ENCODE results near the gene ZMYND11.

Gene ZMYND11

DNA sequence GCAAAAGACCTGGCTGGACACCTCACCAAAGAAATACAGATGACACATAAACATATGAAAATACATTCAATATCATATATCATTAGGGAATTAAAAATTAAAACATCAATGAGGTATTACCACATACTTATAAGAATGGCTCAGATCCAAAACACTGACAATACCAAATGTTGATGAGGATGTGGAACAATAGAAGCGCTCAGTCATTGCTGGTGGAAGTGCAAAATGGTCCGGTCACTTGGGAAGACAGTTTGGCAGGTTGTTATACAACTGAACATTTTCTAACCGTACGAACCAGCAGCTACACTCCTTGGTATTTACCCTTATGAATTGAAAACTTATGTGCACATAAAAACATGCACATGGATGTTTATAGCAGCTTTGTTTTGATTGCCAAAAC is 38.5 kb downstream of the ZMYND11 start:
- no peak overlapping the region for H3K4me3 ChIP-seq (ENCODE audit: control insufficient read depth, low read depth, low read length)
- TF ChIP-seq CTCF (IDR thresholded peaks at IDR 0.05; ENCODE audit: control insufficient read depth, insufficient read depth, low read depth, low read length, missing control alignments): no peak
- DNase-seq (ENCODE audit: low read depth): no peak

DNA sequence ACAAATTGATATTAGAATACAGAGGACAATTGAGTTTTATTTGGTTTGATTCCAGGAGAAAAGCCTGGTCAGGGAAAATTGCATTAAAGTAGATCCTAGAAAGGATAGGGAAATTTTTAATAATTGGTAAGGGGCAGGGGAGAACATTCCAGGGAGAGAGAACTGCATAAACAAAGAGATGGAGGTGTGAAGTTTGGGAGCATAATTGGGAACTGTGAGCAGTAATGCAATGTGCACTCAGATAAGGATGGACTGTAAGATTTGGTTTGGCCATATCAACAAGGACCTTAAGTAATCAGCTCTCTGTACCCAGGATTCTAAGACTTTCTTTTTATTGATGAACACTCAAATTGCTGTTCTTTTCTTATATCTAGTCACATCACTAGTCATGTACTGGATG is 41.4 kb downstream of the ZMYND11 start:
- H3K4me3 ChIP-seq (ENCODE audit: control insufficient read depth, low read depth, low read length): no peak overlapping the region
- DNase-seq (ENCODE audit: low read depth): no peak
- no peak for TF ChIP-seq CTCF (IDR thresholded peaks at IDR 0.05; ENCODE audit: control insufficient read depth, insufficient read depth, low read depth, low read length, missing control alignments)

GRCh38 chr10:178208-178607 is 43.0 kb downstream of the ZMYND11 start:
- peak; percentile 8 for TF ChIP-seq CTCF (IDR thresholded peaks at IDR 0.05; ENCODE audit: control insufficient read depth, insufficient read depth, low read depth, low read length, missing control alignments)
- no peak overlapping the region for H3K4me3 ChIP-seq (ENCODE audit: control insufficient read depth, low read depth, low read length)
- peak; percentile 23 for DNase-seq (ENCODE audit: low read depth)

DNA sequence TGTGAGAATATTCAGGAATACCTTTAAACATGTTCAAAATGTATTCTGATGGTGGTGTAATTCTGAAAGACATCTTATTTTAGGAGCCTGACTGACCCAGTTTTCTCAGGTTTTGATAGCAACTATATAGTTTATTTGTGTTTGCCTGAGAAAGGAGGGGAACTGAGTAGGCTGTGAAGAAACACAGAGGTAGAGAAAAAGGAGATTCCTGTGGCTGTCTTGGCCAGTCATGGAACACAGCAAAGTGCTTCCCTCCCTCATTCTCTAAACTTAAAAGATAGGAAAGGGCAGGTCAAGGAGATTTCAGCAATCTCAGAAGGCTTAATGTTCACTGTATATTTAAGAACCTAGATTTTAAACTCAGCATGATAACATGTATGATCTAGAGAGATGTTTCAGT is 43.5 kb downstream of the ZMYND11 start:
- TF ChIP-seq CTCF (IDR thresholded peaks at IDR 0.05; ENCODE audit: control insufficient read depth, insufficient read depth, low read depth, low read length, missing control alignments): no peak
- no peak for DNase-seq (ENCODE audit: low read depth)
- no peak overlapping the region for H3K4me3 ChIP-seq (ENCODE audit: control insufficient read depth, low read depth, low read length)

DNA sequence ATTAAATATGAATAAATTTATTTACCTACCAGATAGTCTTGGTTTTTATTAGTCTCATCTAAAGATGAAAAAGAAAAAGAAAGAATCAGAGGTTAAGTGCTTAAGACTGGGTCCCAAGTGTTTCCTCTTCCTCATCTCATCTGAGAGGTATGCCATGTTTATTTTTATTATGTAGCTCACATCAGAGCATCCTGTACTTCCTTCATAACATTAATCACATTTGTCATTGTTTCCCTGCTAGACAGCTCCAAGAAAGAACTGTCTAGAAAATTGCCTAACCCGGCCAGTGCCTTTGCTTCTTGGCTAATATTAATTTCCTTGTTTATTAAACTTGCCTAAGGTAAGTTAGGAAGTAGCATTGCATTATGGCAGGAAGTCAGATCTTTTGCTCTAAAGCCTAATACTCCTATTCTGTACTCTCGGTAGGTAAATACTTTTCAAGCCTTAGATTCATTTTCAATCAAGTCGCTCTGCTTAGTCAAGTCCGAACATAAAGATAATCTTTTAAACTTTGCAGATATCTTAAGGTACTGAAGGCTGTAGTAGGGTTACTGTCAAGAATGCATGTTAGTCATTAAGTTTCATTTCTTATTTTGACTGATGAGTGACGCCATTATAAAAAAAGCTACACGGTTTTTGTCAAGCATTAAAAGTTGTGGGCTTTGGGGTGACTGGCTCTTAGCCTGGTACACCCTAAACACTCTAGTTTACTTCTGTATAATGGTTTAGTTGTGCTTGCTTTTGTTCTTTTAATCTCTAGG is 47.4 kb downstream of the ZMYND11 start:
- H3K4me3 ChIP-seq (ENCODE audit: control insufficient read depth, low read depth, low read length): no peak overlapping the region
- TF ChIP-seq CTCF (IDR thresholded peaks at IDR 0.05; ENCODE audit: control insufficient read depth, insufficient read depth, low read depth, low read length, missing control alignments): no peak
- DNase-seq (ENCODE audit: low read depth): no peak

DNA sequence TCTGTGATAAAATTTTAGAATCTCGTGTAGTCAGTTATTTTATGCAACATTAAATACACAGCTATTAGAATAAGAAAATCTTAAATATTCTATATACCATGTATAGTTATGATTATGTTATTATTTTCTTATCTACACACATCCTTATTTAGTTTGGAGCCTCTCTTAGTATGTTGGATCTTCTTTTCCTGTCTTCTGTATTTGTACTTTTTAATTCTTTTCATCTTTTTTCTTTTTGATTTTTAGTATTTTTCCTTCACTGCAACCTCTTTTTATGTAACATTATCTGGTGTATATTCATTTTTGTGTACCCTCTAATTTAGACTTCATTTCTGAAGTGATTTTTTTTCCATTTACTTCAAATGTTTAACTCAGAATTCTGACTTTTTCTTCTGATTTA is 48.9 kb downstream of the ZMYND11 start:
- no peak for TF ChIP-seq CTCF (IDR thresholded peaks at IDR 0.05; ENCODE audit: control insufficient read depth, insufficient read depth, low read depth, low read length, missing control alignments)
- DNase-seq (ENCODE audit: low read depth): no peak
- no peak overlapping the region for H3K4me3 ChIP-seq (ENCODE audit: control insufficient read depth, low read depth, low read length)
